ENCODE results near the gene GPX2.

- TF ChIP-seq POLR2A (IDR thresholded peaks at IDR 0.05): no peak
- TF ChIP-seq, protein P1, sequence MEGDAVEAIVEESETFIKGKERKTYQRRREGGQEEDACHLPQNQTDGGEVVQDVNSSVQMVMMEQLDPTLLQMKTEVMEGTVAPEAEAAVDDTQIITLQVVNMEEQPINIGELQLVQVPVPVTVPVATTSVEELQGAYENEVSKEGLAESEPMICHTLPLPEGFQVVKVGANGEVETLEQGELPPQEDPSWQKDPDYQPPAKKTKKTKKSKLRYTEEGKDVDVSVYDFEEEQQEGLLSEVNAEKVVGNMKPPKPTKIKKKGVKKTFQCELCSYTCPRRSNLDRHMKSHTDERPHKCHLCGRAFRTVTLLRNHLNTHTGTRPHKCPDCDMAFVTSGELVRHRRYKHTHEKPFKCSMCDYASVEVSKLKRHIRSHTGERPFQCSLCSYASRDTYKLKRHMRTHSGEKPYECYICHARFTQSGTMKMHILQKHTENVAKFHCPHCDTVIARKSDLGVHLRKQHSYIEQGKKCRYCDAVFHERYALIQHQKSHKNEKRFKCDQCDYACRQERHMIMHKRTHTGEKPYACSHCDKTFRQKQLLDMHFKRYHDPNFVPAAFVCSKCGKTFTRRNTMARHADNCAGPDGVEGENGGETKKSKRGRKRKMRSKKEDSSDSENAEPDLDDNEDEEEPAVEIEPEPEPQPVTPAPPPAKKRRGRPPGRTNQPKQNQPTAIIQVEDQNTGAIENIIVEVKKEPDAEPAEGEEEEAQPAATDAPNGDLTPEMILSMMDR (IDR thresholded peaks at IDR 0.05): no peak
Measured at GRCh38 chr14:64932231-64932630, 10.3 kb downstream of the GPX2 start.

All from Peyer's patch (tissue), 4 donors.